HepG2 (cell line): ENCODE measurements around the gene GALNT18. TPM values are rescaled to one million over a fixed set of nuclear protein-coding genes. Genes with fewer than 3 reads are reported as not detected.

Experiments used
- ATF7 ChIP-seq, 2 experiments: fragments of 450-650 bp in 1 of 2; sonication (generic) in 1 of 2; formaldehyde crosslinking in 1 of 2; IDR thresholded peaks; 2 replicates each; pipeline versions ENCODE4 v1.4.0 to v1.6.1; 2016 to 2020; ENCODE audit warnings: antibody characterized with exemption in 1 of 2, mild to moderate bottlenecking in 1 of 2, missing genetic modification reagents in 1 of 2
- FIP1L1 ChIP-seq: fragments of 200-400 bp; formaldehyde crosslinking; IDR thresholded peaks from 2 replicates; pipeline ENCODE4 v1.6.1; 2018; ENCODE audit warnings: low read depth, mild to moderate bottlenecking, low read length, moderate library complexity, borderline replicate concordance; ENCODE audit not compliant: insufficient read depth
- HDAC2 ChIP-seq: sonication (generic); formaldehyde crosslinking; IDR thresholded peaks from 2 replicates; pipeline ENCODE4 v1.4.0; 2020; ENCODE audit warnings: missing genetic modification reagents
- HOXA7 ChIP-seq: sonication (generic); formaldehyde crosslinking; IDR thresholded peaks from 2 replicates; pipeline ENCODE4 v1.8.1; 2022; ENCODE audit warnings: mild to moderate bottlenecking, missing genetic modification reagents, moderate library complexity
- HOXA9 ChIP-seq: sonication (generic); formaldehyde crosslinking; IDR thresholded peaks from 2 replicates; pipeline ENCODE4 v1.8.1; 2022; ENCODE audit warnings: missing genetic modification reagents, mild to moderate bottlenecking, moderate library complexity, borderline replicate concordance
- NKX3-1 ChIP-seq: sonication (generic); formaldehyde crosslinking; IDR thresholded peaks from 2 replicates; pipeline ENCODE4 v1.5.0; 2020; ENCODE audit warnings: missing genetic modification reagents
- SIX1 ChIP-seq: sonication (generic); formaldehyde crosslinking; IDR thresholded peaks from 2 replicates; pipeline ENCODE4 v1.4.0; 2020; ENCODE audit warnings: missing genetic modification reagents, borderline replicate concordance
- SMAD9 ChIP-seq: sonication (generic); formaldehyde crosslinking; IDR thresholded peaks from 2 replicates; pipeline ENCODE4 v1.5.1; 2020; ENCODE audit warnings: mild to moderate bottlenecking, missing genetic modification reagents
- SRF ChIP-seq: IDR thresholded peaks from 2 replicates; pipeline ENCODE4 v1.6.1; 2011; ENCODE audit warnings: mild to moderate bottlenecking, low read depth, low read length, moderate library complexity
- ZNF143 ChIP-seq: sonication (generic); formaldehyde crosslinking; IDR thresholded peaks from 2 replicates; pipeline ENCODE4 v1.4.0; 2020; ENCODE audit warnings: missing genetic modification reagents
- ZNF460 ChIP-seq: sonication (generic); formaldehyde crosslinking; IDR thresholded peaks from 2 replicates; pipeline ENCODE4 v1.5.1; 2020; ENCODE audit warnings: missing genetic modification reagents, mild to moderate bottlenecking, borderline replicate concordance
- ZNF468 ChIP-seq: sonication (generic); formaldehyde crosslinking; IDR thresholded peaks from 2 replicates; pipeline ENCODE4 v1.8.0; 2022; ENCODE audit warnings: mild to moderate bottlenecking, moderate library complexity, missing genetic modification reagents
- ZNF549 ChIP-seq: sonication (generic); formaldehyde crosslinking; IDR thresholded peaks from 2 replicates; pipeline ENCODE4 v1.5.0; 2020; ENCODE audit warnings: missing genetic modification reagents
- ZNF780A ChIP-seq: sonication (generic); formaldehyde crosslinking; IDR thresholded peaks from 2 replicates; pipeline ENCODE4 v1.8.0; 2022; ENCODE audit warnings: mild to moderate bottlenecking, missing genetic modification reagents, moderate library complexity
- ZNF878 ChIP-seq: sonication (generic); formaldehyde crosslinking; IDR thresholded peaks from 2 replicates; pipeline ENCODE4 v1.8.1; 2023; ENCODE audit warnings: mild to moderate bottlenecking, missing genetic modification reagents, moderate library complexity
- polyA plus RNA-seq, 8 experiments: library from polyadenylated mRNA; depleted of rRNA in 3 of 8; stranded (reverse) in 7 of 8; unstranded in 1 of 8; fragments of >200 nt; fragmentation: Illumina TruSeq in 4 of 8; extraction: Trizol in 4 of 8; gene quantifications; 2 replicates each; pipeline versions ENCODE4 v1.2.1 to v1.2.3, GENCODE V29; 2011 to 2016; ENCODE audit warnings: low read depth in 4 of 8, missing spikeins in 1 of 8, mixed read lengths in 1 of 8; ENCODE audit not compliant: insufficient read depth in 1 of 8
- total RNA-seq, 5 experiments: library from RNA; depleted of rRNA; stranded (reverse); fragments of >200 nt; fragmentation: Illumina TruSeq; extraction: Trizol; gene quantifications; 2 replicates each; pipeline ENCODE4 v1.2.3, GENCODE V29; 2016; ENCODE audit warnings: low read depth in 1 of 5
- TF ChIP-seq, protein P1 (sequence below), 2 experiments: fragments of 450-650 bp in 1 of 2; sonication (generic) in 1 of 2; formaldehyde crosslinking in 1 of 2; IDR thresholded peaks; 2 replicates each; pipeline versions ENCODE4 v1.6.1 to v1.8.0; 2016 to 2022; ENCODE audit warnings: antibody characterized with exemption in 1 of 2, mild to moderate bottlenecking in 1 of 2, missing genetic modification reagents in 1 of 2
- TF ChIP-seq, protein P2 (sequence below): sonication (generic); formaldehyde crosslinking; IDR thresholded peaks from 2 replicates; pipeline ENCODE4 v1.8.0; 2022; ENCODE audit warnings: low read depth, missing genetic modification reagents
- TF ChIP-seq, protein P3 (sequence below): sonication (generic); formaldehyde crosslinking; IDR thresholded peaks from 2 replicates; pipeline ENCODE4 v1.4.0; 2020; ENCODE audit warnings: missing genetic modification reagents

Gene GALNT18
- total and polyA plus RNA-seq, 2 of the 13 experiments (the other 11 are each of a cell fraction or from before 2014, with no cell fraction given): 0.11 TPM; not detected in 1

DNA sequence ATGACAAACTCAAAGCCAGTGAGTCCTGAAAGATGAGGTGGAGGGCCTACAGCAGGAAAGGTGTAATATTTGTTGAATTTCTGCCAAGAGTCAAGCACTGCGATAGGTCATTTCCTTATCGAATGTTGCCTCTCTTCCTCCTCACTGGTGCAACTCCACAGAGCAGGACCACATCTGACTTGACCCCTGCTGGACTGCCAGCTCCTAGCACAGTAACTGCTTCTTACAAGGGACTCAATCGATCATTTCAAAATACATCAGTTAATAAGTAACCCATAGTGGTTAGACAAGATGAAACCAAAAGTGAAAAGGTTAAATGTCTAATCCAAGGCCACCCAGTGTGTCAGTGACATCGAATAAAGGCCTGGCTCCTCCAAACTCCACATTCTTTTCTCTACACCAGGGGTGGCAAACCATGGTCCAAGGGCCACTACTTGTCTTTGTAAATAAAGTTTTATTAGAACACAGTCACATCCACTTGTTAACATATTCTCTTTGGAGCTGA lies 170.3 kb downstream of the GALNT18 start (continued):
- no peak for TF ChIP-seq HOXA9 (CRISPR knock-in tag)
- TF ChIP-seq ZNF143 (CRISPR knock-in tag): no peak
- no peak for TF ChIP-seq SIX1 (CRISPR knock-in tag)
- TF ChIP-seq ZNF549 (CRISPR knock-in tag): no peak
- TF ChIP-seq, protein P1, sequence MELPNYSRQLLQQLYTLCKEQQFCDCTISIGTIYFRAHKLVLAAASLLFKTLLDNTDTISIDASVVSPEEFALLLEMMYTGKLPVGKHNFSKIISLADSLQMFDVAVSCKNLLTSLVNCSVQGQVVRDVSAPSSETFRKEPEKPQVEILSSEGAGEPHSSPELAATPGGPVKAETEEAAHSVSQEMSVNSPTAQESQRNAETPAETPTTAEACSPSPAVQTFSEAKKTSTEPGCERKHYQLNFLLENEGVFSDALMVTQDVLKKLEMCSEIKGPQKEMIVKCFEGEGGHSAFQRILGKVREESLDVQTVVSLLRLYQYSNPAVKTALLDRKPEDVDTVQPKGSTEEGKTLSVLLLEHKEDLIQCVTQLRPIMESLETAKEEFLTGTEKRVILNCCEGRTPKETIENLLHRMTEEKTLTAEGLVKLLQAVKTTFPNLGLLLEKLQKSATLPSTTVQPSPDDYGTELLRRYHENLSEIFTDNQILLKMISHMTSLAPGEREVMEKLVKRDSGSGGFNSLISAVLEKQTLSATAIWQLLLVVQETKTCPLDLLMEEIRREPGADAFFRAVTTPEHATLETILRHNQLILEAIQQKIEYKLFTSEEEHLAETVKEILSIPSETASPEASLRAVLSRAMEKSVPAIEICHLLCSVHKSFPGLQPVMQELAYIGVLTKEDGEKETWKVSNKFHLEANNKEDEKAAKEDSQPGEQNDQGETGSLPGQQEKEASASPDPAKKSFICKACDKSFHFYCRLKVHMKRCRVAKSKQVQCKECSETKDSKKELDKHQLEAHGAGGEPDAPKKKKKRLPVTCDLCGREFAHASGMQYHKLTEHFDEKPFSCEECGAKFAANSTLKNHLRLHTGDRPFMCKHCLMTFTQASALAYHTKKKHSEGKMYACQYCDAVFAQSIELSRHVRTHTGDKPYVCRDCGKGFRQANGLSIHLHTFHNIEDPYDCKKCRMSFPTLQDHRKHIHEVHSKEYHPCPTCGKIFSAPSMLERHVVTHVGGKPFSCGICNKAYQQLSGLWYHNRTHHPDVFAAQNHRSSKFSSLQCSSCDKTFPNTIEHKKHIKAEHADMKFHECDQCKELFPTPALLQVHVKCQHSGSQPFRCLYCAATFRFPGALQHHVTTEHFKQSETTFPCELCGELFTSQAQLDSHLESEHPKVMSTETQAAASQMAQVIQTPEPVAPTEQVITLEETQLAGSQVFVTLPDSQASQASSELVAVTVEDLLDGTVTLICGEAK (IDR thresholded peaks at IDR 0.05): peak; percentile 90
- TF ChIP-seq, protein P1 (CRISPR knock-in tag; IDR thresholded peaks at IDR 0.05): peak; percentile 99
- TF ChIP-seq, protein P2, sequence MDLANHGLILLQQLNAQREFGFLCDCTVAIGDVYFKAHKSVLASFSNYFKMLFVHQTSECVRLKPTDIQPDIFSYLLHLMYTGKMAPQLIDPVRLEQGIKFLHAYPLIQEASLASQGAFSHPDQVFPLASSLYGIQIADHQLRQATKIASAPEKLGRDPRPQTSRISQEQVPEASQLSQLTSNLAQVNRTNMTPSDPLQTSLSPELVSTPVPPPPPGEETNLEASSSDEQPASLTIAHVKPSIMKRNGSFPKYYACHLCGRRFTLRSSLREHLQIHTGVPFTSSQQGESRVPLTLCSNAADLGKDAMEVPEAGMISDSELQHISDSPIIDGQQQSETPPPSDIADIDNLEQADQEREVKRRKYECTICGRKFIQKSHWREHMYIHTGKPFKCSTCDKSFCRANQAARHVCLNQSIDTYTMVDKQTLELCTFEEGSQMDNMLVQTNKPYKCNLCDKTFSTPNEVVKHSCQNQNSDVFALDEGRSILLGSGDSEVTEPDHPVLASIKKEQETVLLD: no peak
- TF ChIP-seq, protein P3, sequence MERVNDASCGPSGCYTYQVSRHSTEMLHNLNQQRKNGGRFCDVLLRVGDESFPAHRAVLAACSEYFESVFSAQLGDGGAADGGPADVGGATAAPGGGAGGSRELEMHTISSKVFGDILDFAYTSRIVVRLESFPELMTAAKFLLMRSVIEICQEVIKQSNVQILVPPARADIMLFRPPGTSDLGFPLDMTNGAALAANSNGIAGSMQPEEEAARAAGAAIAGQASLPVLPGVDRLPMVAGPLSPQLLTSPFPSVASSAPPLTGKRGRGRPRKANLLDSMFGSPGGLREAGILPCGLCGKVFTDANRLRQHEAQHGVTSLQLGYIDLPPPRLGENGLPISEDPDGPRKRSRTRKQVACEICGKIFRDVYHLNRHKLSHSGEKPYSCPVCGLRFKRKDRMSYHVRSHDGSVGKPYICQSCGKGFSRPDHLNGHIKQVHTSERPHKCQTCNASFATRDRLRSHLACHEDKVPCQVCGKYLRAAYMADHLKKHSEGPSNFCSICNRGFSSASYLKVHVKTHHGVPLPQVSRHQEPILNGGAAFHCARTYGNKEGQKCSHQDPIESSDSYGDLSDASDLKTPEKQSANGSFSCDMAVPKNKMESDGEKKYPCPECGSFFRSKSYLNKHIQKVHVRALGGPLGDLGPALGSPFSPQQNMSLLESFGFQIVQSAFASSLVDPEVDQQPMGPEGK (CRISPR knock-in tag): no peak
- TF ChIP-seq ZNF878: no peak
- no peak for TF ChIP-seq HOXA7
- TF ChIP-seq SRF: no peak
- TF ChIP-seq ZNF468 (CRISPR knock-in tag): no peak
- no peak for TF ChIP-seq ZNF460 (CRISPR knock-in tag)
- no peak for TF ChIP-seq NKX3-1
- no peak for TF ChIP-seq SMAD9 (CRISPR knock-in tag)
- no peak for TF ChIP-seq HDAC2 (CRISPR knock-in tag)
- TF ChIP-seq ZNF780A (CRISPR knock-in tag): no peak
- TF ChIP-seq FIP1L1: no peak
- TF ChIP-seq ATF7 (IDR thresholded peaks at IDR 0.05): no peak
- TF ChIP-seq ATF7 (CRISPR knock-in tag; IDR thresholded peaks at IDR 0.05): no peak
